Measurements from ENCODE around the gene SH2B2. TPM values are rescaled to one million over a fixed set of nuclear protein-coding genes. Genes with fewer than 3 reads are reported as not detected.
A peak's percentile ranks its signal among the peaks of the same experiment; 100 is the strongest.

SH2B2 gene
- total and polyA plus RNA-seq, 7 experiments from 2014 or later = 0.25 to 10.9 (median 1.1) TPM

DNA sequence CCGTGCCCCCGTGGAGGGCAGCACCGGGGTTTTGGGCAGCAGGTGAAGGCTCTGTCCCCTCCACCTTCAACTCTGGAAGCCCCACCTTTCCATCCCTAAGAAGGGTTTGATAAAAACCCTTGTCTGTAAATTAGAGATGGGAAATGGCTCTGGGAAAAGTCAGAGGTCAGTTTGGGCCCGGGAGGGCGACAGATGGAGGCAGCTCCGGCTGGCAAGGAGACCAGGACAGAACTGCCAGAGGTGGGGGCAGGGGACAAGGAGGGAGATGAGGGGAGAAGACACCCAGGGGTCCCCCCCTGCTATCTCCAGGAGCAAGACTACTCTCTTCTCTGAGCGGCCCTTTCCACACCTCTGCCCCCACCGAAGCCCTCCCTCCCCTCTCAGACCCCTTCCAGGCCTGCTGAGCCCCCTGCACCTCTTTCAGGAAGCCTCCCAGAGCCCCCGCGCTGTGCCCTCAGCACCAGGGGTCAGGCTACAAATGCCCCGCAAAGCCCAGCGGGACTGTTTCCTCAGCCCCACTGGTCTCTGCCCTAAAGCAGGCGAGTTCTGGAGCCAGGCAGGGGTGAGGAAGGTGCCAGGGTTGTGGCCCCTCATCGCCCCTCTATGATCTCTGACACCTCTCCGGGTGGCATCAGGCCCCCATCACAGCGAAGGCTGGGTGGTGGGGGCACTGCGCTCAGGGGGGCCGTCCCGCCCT, 980 bp upstream of the SH2B2 start:
- peaks cover 13 to 33% (median 27%) of the 10 kb centered on the region in 7 donors for H3K4me1 Mint-ChIP-seq
- Histone ChIP-seq H3K9me3 (ENCODE audit: control insufficient read depth in 2 of 3, low read length in 3 of 3) (no peaks in the 10 kb centered on the region), H3K27ac (ENCODE audit: low read depth, low read length) (peak overlapping the region; percentile 61), H3K27me3 (ENCODE audit: control insufficient read depth in 2 of 2, insufficient read depth in 2 of 2, low read length in 2 of 2) (no peaks in the 10 kb centered on the region), H3K4me1 (ENCODE audit: control insufficient read depth in 2 of 2, insufficient read depth in 2 of 2, low read length in 2 of 2) (peaks cover 16 to 17% of the 10 kb centered on the region in 2 donors), H3K36me3 (ENCODE audit: control insufficient read depth in 2 of 3, insufficient read depth in 3 of 3, low read length in 3 of 3) (no peaks in the 10 kb centered on the region), H3K4me3 (ENCODE audit: low read length) (peak overlapping the region; percentile 61)
- no peak for ATAC-seq
- DNase-seq = no peak
- H3K27me3 Mint-ChIP-seq = peaks cover 0 to 22% (median 0%) of the 10 kb centered on the region in 5 donors
- ChIA-PET CTCF (no interaction called here), POLR2A (no interaction called here)
- peak overlapping the region in 6 of 9 donors; percentile 33 to 73 (median 67) for H3K27ac Mint-ChIP-seq
- H3K9me3 Mint-ChIP-seq = no peaks in the 10 kb centered on the region
- H3K36me3 Mint-ChIP-seq = no peaks in the 10 kb centered on the region
- peak overlapping the region; percentile 60 to 87 (median 80) for H3K4me3 Mint-ChIP-seq
- intact Hi-C loops (cut with micrococcal nuclease) = loop anchor here (2.0 to 10.0 kb wide), 6 partner anchors 77 to 789 kb away; partner anchors contain the start of genes ALKBH4 (in 2 of the 2), LRWD1 (in 2 of the 2), ARMC10 (in 1 of the 2) and CUX1 (in 1 of the 2)

DNA sequence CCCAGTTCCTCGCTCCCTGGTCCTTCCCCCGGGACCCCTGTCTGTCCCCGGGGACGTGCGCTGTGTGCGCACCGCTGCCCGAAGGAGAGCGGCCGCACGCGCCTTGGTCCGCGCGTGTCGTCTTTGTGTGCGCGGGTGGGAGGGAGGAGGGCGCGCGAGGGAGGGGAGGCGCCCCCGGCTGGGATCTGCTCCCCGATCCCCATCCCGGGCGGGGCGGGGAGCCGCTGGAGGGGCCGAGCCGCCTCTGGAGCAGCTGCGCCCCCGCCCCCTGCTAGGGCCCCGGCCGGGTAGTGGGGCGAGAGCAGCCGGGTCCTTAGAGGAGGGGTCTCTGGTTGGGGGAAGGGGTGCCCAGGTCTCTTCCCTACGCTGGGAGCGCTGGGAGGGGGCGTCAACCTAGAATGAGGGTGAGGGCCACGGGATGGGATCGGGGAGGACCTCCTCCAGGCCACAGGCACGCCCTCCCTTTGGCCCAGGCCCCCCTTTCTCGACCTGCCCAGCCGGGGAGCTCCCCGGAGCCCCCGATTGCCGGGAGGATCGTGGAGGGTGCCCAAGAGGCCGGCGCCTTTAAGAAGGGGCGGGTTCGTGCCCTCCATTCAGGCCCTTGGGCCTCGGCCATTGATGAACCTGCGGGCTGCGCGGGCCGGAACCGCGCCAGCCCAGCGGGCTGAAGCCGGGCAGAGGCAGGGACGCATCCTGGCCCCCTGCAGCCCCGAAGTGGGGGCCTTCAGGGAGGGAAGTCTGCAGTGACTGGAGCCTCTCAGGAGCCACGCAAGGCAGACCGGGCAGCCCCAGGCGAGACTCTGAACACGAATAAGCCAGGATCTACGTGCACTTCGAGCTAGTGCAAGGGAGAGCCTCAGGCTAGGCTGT, 678 bp downstream of the SH2B2 start:
- H3K4me3 Mint-ChIP-seq = peak overlapping the region; percentile 36 to 81 (median 70)
- no peaks in the 10 kb centered on the region for H3K36me3 ChIP-seq (ENCODE audit: control insufficient read depth in 2 of 3, insufficient read depth in 3 of 3, low read length in 3 of 3)
- peaks cover 0 to 22% (median 0%) of the 10 kb centered on the region in 5 donors for H3K27me3 Mint-ChIP-seq
- H3K4me1 ChIP-seq (ENCODE audit: control insufficient read depth in 2 of 2, insufficient read depth in 2 of 2, low read length in 2 of 2) = peaks cover 17 to 20% of the 10 kb centered on the region in 2 donors
- peak overlapping the region; percentile 67 for H3K4me3 ChIP-seq (ENCODE audit: low read length)
- H3K9me3 ChIP-seq (ENCODE audit: control insufficient read depth in 2 of 3, low read length in 3 of 3) = no peaks in the 10 kb centered on the region
- no peaks in the 10 kb centered on the region for H3K36me3 Mint-ChIP-seq
- ChIA-PET CTCF (interaction anchor here (0.8 kb wide), 1 partner anchor 107 kb away, joined by 3 read pairs; no protein-coding TSS in a partner anchor), POLR2A (interaction anchor here (0.6 to 1.2 kb wide), 2 partner anchors 109 to 545 kb away, joined by 3 to 4 read pairs; partner anchors contain the start of gene PRKRIP1)
- H3K9me3 Mint-ChIP-seq = no peaks in the 10 kb centered on the region
- peak overlapping the region; percentile 58 for H3K27ac ChIP-seq (ENCODE audit: low read depth, low read length)
- intact Hi-C loops (cut with micrococcal nuclease) = loop anchor here (2.0 to 10.0 kb wide), 6 partner anchors 75 to 787 kb away; partner anchors contain the start of genes ALKBH4 (in 2 of the 2), LRWD1 (in 2 of the 2), ARMC10 (in 1 of the 2) and CUX1 (in 1 of the 2)
- H3K27me3 ChIP-seq (ENCODE audit: control insufficient read depth in 2 of 2, insufficient read depth in 2 of 2, low read length in 2 of 2) = no peaks in the 10 kb centered on the region
- H3K4me1 Mint-ChIP-seq = peaks cover 22 to 42% (median 37%) of the 10 kb centered on the region in 7 donors
- DNase-seq (peak in 4 of 9 donors; percentile 11 to 35 (median 20)), ATAC-seq (no peak)
- H3K27ac Mint-ChIP-seq = no peak overlapping the region

DNA sequence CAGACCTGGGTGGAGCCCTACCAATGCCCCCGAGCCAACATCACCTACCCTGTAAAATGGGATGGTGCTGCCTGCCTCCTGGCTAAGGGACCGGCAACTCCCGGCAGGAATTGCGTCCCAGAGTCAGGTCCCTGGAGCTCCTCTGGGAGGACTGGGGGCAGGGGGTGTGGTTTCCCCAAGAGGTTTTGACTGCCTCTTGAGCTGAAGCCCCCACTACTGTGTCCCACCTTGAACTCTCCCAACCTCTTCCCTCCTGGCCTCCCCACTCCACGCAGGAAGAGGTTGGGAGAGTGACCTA, 1.3 kb downstream of the SH2B2 start:
- no peak overlapping the region for H3K27ac ChIP-seq (ENCODE audit: low read depth, low read length)
- peaks cover 17 to 20% of the 10 kb centered on the region in 2 donors for H3K4me1 ChIP-seq (ENCODE audit: control insufficient read depth in 2 of 2, insufficient read depth in 2 of 2, low read length in 2 of 2)
- intact Hi-C loops (cut with micrococcal nuclease) = loop anchor here (2.0 to 10.0 kb wide), 6 partner anchors 74 to 787 kb away; partner anchors contain the start of genes ALKBH4 (in 2 of the 2), LRWD1 (in 2 of the 2), ARMC10 (in 1 of the 2) and CUX1 (in 1 of the 2)
- Mint-ChIP-seq H3K4me3 (peak overlapping the region; percentile 25 to 81 (median 62)), H3K27ac (no peak overlapping the region), H3K36me3 (no peaks in the 10 kb centered on the region), H3K27me3 (peaks cover 0 to 22% (median 0%) of the 10 kb centered on the region in 5 donors), H3K9me3 (no peaks in the 10 kb centered on the region), H3K4me1 (peaks cover 22 to 43% (median 37%) of the 10 kb centered on the region in 7 donors)
- peak overlapping the region; percentile 67 for H3K4me3 ChIP-seq (ENCODE audit: low read length)
- no peaks in the 10 kb centered on the region for H3K36me3 ChIP-seq (ENCODE audit: control insufficient read depth in 2 of 3, insufficient read depth in 3 of 3, low read length in 3 of 3)
- no peak for ATAC-seq
- POLR2A ChIA-PET = interaction anchor here (0.6 to 1.2 kb wide), 2 partner anchors 108 to 546 kb away, joined by 3 to 4 read pairs; partner anchors contain the start of gene PRKRIP1
- no peaks in the 10 kb centered on the region for H3K27me3 ChIP-seq (ENCODE audit: control insufficient read depth in 2 of 2, insufficient read depth in 2 of 2, low read length in 2 of 2)
- DNase-seq = no peak
- CTCF ChIA-PET = interaction anchor here (0.8 kb wide), 1 partner anchor 106 kb away, joined by 3 read pairs; no protein-coding TSS in a partner anchor
- H3K9me3 ChIP-seq (ENCODE audit: control insufficient read depth in 2 of 3, low read length in 3 of 3) = no peaks in the 10 kb centered on the region

DNA sequence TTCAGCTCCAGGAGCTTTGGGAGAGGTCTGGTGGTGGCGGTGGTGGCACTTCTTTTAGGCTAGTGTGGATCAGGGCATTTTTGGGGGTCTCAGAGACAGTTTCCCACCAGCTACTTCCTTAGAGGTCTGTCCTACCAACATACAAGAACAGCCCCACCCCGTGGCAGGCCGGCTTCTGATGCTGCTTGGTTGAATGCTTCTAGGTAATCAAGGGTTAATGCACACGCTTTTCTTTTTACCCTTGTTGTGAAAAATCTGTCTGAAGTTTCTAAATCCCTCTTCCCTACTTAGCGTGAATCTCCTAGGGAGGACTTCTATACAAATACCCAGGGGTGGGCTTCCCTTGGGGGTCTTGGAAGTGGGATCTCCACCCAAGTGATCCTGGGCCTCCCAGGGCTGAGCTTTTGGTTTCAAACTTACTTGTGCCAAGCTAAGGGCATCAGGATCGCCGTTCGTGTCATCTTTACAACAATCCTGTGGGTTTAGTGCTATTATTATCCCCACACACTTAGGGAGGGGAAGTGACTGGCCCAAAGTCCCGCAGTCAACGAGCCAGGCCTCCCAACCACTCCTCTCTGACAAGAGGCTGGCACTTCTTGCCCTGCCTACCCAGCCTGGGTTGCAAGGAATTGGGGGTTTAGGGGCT, 1.7 kb downstream of the SH2B2 start:
- POLR2A ChIA-PET = no interaction called here
- Histone ChIP-seq H3K27ac (ENCODE audit: low read depth, low read length) (no peak overlapping the region), H3K9me3 (ENCODE audit: control insufficient read depth in 2 of 3, low read length in 3 of 3) (no peaks in the 10 kb centered on the region), H3K36me3 (ENCODE audit: control insufficient read depth in 2 of 3, insufficient read depth in 3 of 3, low read length in 3 of 3) (no peaks in the 10 kb centered on the region), H3K4me3 (ENCODE audit: low read length) (peak overlapping the region; percentile 67), H3K4me1 (ENCODE audit: control insufficient read depth in 2 of 2, insufficient read depth in 2 of 2, low read length in 2 of 2) (peaks cover 17 to 20% of the 10 kb centered on the region in 2 donors), H3K27me3 (ENCODE audit: control insufficient read depth in 2 of 2, insufficient read depth in 2 of 2, low read length in 2 of 2) (no peaks in the 10 kb centered on the region)
- Mint-ChIP-seq H3K4me3 (peak overlapping the region; percentile 42 to 85 (median 65)), H3K9me3 (no peaks in the 10 kb centered on the region), H3K27ac (peak overlapping the region in 1 of 9 donors; percentile 46), H3K27me3 (peaks cover 0 to 20% (median 0%) of the 10 kb centered on the region in 5 donors), H3K36me3 (no peaks in the 10 kb centered on the region), H3K4me1 (peaks cover 22 to 43% (median 37%) of the 10 kb centered on the region in 7 donors)
- DNase-seq (no peak), ATAC-seq (no peak)
- intact Hi-C loops (cut with micrococcal nuclease) = loop anchor here (5.0 to 10.0 kb wide), 4 partner anchors 74 to 471 kb away; partner anchors contain the start of genes ALKBH4 (in 2 of the 2), LRWD1 (in 2 of the 2) and CUX1 (in 1 of the 2)
- CTCF ChIA-PET = interaction anchor here (0.8 kb wide), 1 partner anchor 105 kb away, joined by 3 read pairs; no protein-coding TSS in a partner anchor

DNA sequence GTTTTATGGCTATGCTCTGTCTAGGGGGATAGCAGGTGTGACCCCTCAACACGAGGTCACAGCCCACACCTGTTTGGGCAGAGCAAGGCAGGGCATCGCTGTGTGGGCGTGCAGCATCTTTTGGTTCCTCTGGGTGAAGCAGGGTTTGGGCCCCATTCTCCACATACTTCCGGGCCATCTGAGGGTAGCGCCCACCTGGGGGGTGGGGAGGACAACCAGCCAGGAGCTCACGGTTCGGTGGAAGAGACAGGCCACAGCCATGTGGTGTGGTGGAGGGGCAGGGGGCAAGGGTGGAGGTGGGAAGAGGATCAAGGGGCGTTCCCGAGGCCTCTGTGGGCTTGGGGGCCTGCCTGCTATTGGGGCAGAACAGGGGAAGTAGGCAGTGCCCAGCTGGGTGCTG, 2.4 kb downstream of the SH2B2 start:
- ChIA-PET POLR2A (no interaction called here), CTCF (no interaction called here)
- H3K4me3 ChIP-seq (ENCODE audit: low read length) = no peak overlapping the region
- H3K9me3 ChIP-seq (ENCODE audit: control insufficient read depth in 2 of 3, low read length in 3 of 3) = no peaks in the 10 kb centered on the region
- ATAC-seq (no peak), DNase-seq (no peak)
- peaks cover 22 to 43% (median 37%) of the 10 kb centered on the region in 7 donors for H3K4me1 Mint-ChIP-seq
- H3K36me3 ChIP-seq (ENCODE audit: control insufficient read depth in 2 of 3, insufficient read depth in 3 of 3, low read length in 3 of 3) = no peaks in the 10 kb centered on the region
- H3K9me3 Mint-ChIP-seq = no peaks in the 10 kb centered on the region
- no peak overlapping the region for H3K27ac ChIP-seq (ENCODE audit: low read depth, low read length)
- H3K27me3 ChIP-seq (ENCODE audit: control insufficient read depth in 2 of 2, insufficient read depth in 2 of 2, low read length in 2 of 2) = no peaks in the 10 kb centered on the region
- H3K27me3 Mint-ChIP-seq = peaks cover 0 to 19% (median 0%) of the 10 kb centered on the region in 5 donors
- no peaks in the 10 kb centered on the region for H3K36me3 Mint-ChIP-seq
- H3K4me3 Mint-ChIP-seq = peak overlapping the region in 8 of 10 donors; percentile 45 to 71 (median 62)
- peaks cover 17 to 20% of the 10 kb centered on the region in 2 donors for H3K4me1 ChIP-seq (ENCODE audit: control insufficient read depth in 2 of 2, insufficient read depth in 2 of 2, low read length in 2 of 2)
- H3K27ac Mint-ChIP-seq = peak overlapping the region in 1 of 9 donors; percentile 37
- intact Hi-C loops (cut with micrococcal nuclease) = loop anchor here (5.0 to 10.0 kb wide), 4 partner anchors 73 to 472 kb away; partner anchors contain the start of genes ALKBH4 (in 2 of the 2), LRWD1 (in 2 of the 2) and CUX1 (in 1 of the 2)

Data from naive thymus-derived CD4-positive, alpha-beta T cell (primary cell).